NCI-H446 treated with DMSO at 0.1 percent for 48 hours (cell line): Measurements from ENCODE around the gene MAP4K5.

ENCODE experiments used
- DNase-seq: peaks from one replicate; lab custom pipeline; 2025; lab: John Stamatoyannopoulos, UW

The MAP4K5 gene

DNA sequence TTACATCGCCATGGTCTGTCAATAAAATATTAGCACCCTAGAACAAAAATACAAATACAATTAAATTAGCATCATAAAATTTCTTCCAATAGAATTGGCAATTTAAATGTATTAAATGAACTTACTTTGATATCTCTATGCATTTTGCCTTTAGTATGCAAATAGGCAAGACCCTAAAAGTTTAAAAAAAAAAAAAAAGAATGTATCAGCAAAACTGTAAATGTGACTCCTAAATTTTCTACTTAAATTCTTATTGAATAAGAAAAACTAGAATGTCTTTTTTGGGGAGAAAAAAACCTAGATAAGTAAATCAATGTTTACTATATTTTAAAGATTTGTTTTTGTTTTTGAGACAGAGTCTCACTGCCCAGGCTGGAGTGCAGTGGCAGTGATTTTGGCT, 56.2 kb downstream of the MAP4K5 start:
- no peak for DNase-seq

DNA sequence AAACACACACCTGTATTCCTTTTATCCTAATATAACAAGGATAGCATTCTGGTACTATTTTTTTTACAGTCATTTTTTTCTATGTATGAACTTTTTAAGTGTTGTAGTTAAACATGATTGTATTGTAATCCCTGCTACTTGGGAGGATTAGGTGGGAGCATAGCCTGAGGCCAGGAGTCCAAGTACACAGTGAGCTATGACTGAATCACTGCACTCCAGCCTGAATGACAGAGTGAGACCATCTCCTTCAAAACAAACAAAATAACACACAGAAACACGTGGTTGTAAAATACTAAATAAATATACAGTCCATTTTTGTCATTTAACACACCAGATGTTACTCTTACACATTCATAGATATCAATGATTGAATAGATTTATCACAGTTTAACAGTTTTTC, 56.9 kb downstream of the MAP4K5 start:
- DNase-seq: no peak

DNA sequence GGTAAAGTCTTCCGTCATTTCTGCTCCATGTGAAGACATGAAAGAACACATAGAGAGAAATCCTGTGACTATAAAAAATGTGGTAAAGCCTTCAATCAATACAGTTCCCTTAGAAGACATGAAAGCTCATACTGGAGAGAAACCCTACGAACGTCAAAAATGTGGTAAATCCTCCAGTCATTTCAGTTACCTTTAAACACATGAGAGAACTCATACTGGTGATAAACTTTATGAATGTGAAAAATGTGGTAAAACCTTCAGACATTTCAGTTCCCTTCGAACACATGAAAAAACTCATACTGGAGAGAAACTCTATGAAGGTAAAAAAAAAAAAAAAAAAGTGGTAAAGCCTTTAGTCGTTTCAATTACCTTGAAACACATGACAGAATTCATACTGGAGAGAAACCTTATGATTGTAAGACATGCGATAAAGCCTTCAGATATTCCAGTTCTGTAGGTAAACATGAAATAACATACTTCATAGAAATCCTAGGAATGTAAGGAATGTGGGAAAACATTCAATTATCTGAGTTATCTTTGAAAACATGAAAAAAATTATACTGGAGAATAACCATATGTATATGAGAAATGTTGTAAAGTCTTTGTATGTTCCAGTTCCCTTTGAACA, 60.4 kb downstream of the MAP4K5 start:
- no peak for DNase-seq

- no peak for DNase-seq
Observed at GRCh38 chr14:50469982-50470381, 62.4 kb downstream of the MAP4K5 start.

DNA sequence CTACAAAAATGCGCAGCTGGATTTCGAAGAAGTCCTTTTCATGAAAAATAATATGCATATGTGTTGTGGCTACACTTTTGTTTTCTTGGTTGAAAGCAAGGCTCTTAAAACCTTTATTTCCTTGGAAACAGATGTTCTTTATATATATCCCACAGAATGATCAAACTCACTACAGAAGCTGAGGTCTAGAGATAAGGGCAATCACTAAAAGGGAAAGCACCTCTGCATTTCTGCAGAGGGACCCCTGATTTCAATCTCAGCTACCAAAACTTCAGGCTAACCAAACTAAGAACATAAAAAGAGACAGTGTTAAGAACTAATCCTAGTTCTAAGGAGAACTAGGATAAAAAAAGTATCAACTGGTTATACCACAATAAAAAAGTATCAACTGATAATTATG, 70.3 kb downstream of the MAP4K5 start:
- DNase-seq: no peak

DNA sequence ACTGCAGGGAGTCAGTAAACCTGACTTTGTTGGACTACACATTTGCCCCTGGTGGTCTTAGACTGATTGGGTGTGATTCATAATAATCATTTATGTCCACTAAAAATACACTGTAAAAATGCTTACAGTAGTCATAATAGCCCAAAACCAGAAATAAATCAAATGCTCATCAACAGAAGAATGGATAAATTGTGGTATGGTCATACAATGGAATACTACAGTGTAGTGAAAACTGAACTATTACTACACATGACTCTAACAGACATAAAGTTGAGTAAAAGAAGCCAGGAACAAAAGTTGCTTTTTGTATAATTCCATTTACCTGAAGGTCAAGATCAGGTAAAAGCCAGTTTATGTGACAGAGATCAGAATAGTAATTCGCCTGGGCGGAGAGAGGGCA, 78.5 kb downstream of the MAP4K5 start:
- DNase-seq: no peak

DNA sequence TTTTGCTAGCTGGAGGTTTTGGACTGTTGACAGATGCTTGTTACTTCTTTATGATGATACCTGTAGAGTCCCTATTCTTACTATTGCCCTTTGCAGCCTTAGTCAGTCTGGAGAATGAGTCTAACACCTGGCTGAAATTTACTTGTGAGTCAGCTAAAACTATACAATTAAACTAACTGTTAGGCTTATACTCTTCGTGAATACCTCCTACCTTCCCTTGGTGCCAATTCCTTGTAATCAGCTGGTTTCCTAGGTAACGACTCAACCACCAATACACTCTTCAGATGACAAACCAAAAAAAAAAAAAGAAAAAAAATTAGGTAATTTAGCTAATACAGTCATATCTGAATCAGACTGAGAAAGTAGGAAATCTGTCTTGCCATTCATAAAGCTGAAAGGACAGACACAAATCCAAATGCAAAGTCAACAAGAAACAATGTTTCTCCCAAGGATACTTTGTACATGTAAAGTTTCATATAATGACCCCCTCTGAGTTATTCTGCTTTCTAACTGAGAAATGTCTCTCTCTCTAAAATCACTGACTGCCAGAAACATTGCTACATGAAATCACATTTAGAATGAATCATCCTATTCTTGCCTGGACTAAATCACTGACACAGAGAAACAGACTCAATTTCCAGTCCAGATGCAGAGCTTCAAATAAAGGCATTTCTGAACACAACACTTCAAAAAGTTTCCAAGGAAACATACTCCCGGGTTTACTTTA, 79.2 kb downstream of the MAP4K5 start:
- no peak for DNase-seq

DNA sequence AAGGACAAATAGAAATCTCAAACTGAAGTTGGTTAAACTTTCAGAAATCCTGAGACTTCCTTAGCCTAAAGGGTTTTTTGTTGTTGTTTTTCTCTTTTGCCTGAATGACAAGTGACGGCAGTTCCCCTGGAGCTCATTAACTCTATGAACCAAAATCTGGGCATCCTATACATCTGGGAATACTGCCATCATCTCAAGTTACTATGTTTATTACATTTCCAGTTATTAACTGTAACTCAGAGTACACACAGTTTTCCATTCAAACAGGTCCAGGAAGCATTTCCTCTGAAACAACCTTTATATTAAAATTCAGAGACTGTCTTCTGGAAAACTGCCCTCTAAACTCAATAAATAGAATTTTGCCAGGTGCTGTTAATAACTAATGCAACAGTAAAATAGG, 80.1 kb downstream of the MAP4K5 start:
- peak; percentile 77 for DNase-seq

- DNase-seq: no peak
Observed at GRCh38 chr14:50451854-50452253, 80.5 kb downstream of the MAP4K5 start.

- no peak for DNase-seq
Observed at GRCh38 chr14:50447461-50447860, 84.9 kb downstream of the MAP4K5 start.

DNA sequence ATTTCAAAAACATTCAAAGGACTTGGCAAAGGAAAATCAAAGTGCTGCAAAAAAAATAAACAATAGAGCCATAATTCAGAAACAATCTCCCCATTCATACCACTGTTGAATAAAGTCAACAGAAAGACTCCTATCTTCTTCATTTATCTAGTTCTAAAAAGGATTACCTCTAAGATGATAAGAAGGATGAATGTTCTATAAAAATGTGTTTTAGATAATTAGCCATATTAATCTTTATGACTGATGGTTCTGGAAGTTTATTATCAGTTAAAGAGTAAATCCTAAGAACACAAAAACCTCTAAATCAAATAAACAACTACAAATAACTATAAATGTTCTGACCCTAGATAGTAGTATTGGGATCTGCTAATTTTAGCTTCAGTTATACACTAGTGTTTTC, 97.8 kb downstream of the MAP4K5 start:
- no peak for DNase-seq

DNA sequence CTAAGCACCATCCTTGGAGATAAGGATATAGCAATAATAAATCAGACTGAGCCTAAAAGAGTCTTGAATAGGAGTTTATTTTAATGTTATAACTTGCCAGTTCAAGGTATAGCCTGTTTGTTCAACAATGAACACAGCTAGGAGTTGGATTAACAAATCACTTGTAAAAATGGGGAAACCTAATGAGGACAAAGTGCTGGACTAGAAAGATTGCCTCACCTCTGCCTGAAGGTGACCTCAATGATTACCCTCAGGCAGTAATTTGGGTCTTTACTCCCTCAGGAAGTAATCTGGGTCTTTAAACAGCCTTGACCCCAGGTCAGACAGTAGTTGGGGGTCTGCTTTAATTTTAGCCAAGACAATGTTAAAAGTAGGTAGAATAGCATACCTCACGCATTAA, 100.2 kb downstream of the MAP4K5 start:
- no peak for DNase-seq

- no peak for DNase-seq
Observed at GRCh38 chr14:50425816-50426215, 106.6 kb downstream of the MAP4K5 start.

DNA sequence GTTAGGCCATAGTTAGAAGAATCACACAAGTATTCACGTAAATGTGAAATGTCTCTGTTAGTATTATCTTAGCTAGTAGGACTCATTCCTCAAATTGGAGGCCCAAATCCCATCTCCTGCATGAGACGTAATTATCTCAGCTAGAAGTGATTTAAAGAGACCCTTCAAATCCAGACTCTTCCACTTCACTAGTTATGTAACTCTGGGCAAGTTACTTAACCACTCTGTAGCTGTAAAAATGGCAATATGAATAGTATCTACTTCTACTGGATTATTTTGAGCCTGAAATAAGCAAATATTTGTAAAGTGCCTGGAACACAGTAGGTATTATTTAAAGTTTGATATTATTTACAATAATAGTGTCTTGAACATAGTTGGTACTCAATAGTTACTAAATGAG, 107.3 kb downstream of the MAP4K5 start:
- DNase-seq: no peak

DNA sequence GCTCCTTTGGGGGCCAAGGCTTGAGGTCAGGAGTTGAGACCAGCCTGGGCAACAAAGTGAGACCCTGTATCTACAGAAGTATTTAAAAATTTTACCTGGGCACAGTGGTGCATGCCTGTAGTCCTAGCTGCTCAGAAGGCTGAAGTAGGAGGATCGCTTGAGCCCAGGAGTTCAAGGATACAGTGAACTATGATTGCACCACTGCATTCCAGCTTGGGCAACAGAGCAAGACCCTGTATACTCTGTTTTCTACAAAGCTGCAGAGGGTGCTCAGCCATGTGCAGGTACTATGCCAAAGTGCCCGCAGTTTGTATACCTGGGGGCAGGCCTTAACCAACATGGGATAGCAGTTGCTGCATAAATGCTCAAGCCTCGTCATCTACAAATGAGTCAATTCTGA, 108.8 kb downstream of the MAP4K5 start:
- no peak for DNase-seq

DNA sequence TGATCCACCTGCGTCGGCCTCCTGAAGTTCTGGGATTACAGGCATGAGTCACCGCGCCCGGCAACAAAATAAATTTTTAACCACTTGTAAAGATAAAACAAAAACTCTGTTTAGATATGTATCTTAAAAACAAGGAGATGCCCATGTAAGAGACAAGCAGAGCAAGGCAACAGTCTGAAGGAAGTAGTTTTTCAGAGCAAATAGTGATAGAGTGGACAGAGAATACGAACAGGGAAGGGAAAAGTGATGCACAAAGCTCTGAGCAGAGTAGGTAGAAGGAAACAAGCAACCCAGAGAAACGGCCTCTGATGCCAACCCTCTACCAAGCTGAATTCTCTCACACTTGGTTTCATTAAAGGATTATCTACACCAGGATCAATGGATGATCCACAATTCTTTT, 110.9 kb downstream of the MAP4K5 start:
- DNase-seq: no peak

- no peak for DNase-seq
Observed at GRCh38 chr14:50417853-50418252, 114.5 kb downstream of the MAP4K5 start.

- DNase-seq: no peak
Observed at GRCh38 chr14:50410921-50411320, 121.4 kb downstream of the MAP4K5 start.

- DNase-seq: no peak
Observed at GRCh38 chr14:50410071-50410470, 122.3 kb downstream of the MAP4K5 start.

DNA sequence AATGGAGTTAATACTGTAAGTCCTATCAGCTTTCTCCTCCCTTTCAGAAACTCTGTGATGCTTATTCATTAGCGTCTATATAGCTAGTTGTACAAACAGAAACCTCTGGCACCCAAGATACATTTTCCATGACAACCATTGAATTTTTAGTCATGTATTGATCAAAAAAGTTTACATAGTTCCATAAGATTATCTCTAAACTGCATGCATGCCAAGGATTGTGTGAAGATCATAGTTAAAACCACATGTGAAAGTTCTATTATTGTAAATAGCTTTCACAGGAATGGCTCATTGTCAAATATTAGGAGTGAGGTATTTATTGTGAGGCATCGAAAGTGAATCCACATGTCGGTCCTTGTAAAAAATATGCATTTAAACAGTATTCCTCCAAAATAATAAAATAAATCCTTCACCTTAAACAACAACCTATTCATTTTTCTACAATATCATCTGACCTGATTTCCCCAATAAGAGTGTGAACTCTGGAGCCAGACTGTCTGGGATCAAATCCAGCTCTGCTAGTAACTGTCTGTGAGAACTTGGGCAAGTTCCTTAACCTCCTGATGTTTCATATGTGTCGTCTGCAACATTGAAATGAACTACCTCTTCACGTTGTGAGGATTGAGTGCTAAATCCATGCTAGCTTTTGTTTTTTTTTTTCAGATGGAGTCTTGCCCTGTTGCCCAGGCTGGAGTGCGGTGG, 125.1 kb downstream of the MAP4K5 start:
- DNase-seq: no peak

DNA sequence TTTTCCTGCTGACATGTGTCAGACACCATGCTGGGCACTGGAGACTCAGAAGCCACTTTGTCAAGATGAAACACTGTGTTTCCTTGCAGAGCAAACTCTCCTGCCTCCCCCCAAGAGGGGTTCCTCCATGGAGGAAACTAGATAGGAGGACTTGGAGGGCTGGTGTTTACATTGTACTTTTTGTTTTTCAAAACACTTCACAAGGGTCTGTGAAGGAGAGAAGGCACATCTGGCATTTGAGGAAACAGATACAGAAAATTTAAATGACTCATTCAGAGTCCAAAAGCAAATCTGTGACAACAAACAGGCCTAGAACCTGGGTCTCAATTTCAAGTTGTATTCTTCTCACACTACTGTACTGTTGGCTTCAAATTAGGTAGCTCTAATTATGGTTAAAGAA, 128.9 kb downstream of the MAP4K5 start:
- no peak for DNase-seq

- DNase-seq: no peak
Observed at GRCh38 chr14:50402965-50403364, 129.4 kb downstream of the MAP4K5 start.

GRCh38 chr14:50400461-50400860, 131.9 kb downstream of the MAP4K5 start:
- no peak for DNase-seq
